ENCODE data around the gene RNF41.
"Not testable (repeated sequence)": the region's sequence is repeated elsewhere in the genome, so short reads cannot be mapped to it uniquely, and the experiment has no call there.

Gene RNF41

DNA sequence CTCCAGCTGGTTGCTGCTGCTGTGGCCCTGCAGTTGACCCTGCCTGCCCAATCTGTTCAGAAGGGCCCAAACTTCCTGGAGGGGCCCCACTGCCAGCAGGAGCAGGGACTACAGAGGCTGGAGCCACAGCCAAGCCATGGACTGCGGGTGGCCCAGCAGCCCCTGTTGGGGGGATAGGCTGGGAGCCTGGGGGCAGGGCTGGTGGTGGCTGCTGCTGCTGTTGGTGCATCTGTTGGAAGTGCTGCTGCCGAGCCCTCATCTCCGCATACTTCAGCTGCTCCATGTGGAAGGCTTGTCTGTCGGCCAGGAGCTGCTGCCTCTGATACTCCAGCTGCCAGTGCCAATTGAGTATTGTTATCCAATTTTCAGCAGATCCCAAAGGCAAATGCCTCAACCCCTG is 56.4 kb downstream of the RNF41 start:
- DNase-seq (ENCODE audit: low spot score) = no peak

DNA sequence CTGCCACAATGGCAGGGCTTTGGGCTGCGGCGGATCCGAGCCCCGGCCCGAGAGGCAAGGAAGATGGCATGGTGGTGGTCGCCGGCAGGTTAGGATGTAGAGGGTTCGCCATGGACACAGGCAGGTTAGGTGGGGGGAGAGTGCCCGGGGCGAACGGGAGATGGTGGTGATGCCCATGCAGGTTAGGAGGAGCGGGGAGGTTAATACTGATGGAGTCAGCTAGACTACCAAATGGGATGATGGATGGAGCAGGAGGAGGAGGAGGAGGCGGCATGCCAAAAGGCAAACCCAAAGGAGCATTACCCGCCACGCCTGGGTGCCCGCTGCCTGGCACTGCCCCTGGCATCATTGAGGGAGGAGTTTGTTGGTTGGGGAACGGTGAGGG is 57.4 kb downstream of the RNF41 start:
- no peak for DNase-seq (ENCODE audit: low spot score)

DNA sequence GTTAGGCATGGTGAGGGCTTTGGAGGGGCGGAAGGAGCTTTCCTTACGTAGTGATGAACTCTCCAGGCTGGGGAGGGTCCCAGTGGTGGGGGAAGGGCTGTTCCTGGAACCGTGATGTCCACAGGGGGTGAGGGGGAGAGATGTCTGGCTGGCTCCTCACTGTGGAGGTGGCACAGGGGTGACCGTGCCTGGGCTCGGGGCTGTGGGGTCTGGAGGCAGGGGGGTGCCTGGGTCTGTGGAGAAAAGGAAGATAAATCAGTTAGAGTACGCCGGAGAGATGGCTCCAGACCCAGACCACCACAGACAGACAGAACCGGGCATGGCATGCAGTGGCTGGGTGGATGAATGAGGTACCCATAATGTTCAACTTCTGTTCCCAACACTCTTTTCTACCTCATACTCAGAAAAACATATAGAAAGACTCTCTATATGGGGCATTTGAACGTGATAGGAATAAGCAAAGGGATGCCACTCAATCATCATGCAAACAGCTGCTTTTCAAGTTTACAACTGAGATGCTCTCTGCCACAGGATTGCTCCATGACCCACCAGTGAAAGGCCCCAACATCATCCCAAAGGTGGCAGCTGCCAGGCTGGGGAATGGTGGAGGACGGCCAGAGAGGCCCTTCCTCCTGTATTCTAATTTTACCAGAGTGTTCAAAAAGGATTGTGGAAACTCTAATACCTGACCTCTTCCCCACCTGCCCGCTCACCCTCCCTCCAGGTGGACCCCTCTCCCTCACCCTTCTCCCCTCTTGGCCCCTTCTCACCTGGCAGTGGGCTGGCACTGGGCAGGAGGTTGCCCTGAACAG is 58.0 kb downstream of the RNF41 start:
- no peak for DNase-seq (ENCODE audit: low spot score)

DNA sequence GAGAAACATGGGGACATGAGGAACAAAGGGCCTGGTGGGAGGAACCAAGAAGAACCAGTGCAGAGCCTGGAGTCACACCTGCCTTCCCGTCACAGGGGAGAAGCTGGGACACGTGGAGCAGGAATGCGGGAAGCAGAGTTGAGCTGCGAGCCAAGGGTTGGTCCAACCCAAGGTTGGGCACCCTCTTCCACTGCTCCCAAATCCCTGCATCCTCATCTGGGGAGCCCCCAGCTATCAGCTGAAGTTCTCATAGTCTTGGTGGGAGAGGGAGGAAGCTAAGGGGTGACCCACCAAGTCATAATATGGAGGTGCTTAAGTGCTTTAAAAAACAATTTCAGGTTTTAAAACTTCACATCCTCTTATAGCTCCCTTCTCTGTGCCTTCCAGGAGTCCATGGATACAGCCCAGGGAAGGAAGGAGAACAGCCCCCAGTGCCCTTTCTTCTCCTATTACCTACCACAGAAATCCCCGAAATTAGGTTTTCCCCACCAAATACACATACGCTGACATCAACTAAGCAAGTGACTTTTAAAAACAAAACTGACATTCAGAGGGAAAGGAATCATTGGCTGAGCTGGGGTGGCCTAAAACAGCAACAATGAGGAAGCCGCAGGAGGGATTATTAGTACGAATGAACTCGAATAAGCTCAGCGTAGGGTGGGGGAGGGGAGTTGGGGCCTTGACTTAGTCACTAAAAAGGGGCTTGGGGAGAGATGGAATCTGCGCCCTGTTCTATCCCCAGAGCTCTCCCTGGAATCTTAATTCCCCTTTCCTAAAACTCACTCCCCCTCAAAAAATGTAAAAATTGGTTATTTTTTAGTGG is 59.0 kb downstream of the RNF41 start:
- no peak for DNase-seq (ENCODE audit: low spot score)

DNA sequence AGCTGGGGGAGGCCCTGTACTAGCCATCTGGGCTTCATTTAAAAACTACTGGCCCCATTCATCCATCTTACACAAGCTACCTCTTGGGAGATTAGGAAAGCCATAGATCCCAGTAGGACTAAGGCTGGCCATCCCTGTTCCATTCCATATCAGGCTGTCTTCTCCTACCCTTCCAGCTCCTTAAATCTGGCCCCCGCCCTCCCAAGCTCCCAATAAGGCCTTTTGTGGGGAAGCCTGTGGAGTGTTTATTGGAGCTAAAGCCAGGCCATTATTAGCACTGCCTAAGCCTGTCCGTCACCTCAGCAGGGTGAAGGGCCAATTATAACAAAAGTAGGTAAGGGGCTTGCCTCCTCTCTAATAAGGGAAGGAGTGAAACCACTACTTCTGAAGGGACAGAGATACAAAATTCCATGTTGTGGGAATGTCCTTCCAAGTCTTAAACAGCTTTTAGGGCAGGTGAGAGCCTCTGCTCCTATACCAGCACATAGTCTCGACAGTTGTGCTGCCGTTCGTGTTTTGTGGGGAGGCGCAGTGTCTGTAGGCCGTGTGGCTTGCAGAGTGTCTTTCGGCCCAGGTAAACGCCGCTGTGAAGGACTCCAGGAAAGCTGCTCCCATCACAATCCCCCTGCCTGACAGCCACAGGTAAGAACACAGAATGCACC is 59.9 kb downstream of the RNF41 start:
- no peak for DNase-seq (ENCODE audit: low spot score)

DNA sequence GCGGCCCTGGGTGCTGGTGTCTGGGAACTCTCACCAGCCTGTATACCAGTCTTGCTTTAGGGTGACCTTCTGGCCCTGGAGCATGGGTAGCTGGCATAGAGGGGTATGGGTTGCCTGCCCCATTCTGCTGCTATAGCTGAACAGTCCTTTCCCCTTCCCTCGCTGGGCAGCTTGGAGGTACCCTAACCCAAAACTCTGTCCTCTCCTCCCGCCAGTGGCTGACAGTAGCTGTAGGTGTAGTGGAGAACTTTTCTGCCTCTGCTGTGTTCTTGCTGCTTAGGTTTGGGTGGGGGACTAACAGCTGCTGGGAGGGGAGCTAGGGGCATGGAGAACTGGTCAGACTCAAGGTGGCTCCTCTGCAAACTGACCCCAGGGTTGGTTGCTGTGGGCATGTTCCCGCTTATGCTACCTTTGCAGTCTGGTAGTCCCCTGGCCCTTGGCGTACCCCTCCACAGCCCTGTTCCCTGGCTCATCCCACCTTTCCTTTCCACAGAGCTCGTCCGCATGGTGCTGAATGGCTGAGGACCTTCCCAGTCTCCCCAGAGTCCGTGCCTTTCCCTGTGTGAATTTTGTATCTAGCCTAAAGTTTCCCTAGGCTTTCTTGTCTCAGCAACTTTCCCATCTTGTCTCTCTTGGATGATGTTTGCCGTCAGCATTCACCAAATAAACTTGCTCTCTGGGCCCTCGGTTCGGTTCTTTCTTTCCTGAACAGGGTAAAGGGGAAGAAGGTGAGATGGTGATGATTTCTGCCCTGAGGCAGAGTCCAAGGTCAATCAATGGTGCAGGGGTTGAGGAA is 60.6 kb downstream of the RNF41 start:
- DNase-seq (ENCODE audit: low spot score) = no peak

DNA sequence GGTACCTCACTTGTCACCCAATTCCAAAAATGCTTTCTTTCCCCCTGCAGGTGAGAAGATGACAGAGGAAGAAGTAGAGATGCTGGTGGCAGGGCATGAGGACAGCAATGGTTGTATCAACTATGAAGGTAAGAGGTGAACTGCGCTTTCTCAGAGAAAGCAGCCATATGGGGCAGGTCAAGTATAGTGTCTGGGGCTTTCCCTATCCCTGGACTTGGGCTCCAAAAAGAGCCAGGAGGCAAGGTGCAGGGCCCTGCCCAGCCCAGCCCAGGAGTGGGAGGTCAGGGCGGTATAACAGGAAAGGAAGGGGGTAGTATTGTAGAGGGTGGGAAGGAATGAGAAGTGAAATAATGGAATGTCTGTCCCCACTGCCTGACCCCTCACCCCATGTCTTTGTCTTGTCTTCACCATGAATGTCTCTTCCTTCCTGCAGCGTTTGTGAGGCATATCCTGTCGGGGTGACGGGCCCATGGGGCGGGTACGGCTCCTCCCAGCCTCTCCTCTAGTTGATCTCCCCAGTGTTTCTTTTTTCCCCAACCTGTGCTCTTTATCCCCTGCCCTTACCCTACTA is 61.4 kb downstream of the RNF41 start:
- peak; percentile 68 for DNase-seq (ENCODE audit: low spot score)

DNA sequence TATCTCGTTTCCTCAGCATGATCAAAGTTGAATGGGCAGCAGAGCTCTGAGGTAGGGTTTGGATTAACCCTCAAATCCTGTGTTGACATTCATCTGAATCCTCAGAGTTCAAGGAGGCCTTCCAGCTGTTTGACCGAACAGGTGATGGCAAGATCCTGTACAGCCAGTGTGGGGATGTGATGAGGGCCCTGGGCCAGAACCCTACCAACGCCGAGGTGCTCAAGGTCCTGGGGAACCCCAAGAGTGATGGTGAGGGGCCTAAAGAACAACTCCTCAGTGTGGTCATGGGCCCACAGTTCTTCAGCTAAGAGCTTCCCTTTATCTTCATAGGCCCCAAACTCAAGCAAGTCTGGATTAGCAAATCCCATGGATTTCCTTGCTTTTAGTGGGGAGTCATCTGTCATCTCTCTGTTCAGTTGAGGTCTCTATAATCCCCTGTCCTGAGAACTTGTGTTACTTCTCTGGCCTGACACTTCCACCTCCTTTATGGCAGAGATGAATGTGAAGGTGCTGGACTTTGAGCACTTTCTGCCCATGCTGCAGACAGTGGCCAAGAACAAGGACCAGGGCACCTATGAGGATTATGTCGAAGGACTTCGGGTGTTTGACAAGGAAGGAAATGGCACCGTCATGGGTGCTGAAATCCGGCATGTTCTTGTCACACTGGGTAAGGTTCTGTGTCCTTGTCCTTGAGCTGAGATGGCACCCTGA is 62.1 kb downstream of the RNF41 start:
- DNase-seq (ENCODE audit: low spot score) = no peak

DNA sequence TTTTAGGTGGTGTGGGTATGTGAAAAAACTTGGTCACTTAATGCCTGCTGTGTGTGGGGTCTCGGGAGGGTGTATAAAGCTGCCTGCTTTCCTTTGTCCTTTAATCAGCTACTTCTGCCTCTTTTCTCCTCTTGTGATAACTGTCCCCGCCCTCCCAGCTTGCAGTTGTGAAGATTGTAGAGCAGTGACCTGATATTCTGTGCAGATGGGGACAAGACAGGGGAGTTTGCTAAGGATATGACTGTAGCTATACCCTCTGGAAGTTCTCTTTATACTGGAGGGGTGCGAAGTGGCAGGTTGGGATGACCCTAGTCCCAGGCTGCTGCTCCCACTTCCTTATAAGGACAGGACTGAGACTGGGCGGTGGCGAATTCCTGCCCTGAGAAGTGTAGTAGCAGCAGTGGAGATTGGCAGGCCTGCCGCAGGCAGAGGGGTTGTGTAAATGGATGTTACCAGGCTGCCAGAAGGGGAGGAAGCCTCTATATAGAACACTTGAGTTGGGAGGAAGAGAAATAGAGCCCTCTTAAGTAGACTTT is 62.7 kb downstream of the RNF41 start:
- DNase-seq (ENCODE audit: low spot score) = no peak

DNA sequence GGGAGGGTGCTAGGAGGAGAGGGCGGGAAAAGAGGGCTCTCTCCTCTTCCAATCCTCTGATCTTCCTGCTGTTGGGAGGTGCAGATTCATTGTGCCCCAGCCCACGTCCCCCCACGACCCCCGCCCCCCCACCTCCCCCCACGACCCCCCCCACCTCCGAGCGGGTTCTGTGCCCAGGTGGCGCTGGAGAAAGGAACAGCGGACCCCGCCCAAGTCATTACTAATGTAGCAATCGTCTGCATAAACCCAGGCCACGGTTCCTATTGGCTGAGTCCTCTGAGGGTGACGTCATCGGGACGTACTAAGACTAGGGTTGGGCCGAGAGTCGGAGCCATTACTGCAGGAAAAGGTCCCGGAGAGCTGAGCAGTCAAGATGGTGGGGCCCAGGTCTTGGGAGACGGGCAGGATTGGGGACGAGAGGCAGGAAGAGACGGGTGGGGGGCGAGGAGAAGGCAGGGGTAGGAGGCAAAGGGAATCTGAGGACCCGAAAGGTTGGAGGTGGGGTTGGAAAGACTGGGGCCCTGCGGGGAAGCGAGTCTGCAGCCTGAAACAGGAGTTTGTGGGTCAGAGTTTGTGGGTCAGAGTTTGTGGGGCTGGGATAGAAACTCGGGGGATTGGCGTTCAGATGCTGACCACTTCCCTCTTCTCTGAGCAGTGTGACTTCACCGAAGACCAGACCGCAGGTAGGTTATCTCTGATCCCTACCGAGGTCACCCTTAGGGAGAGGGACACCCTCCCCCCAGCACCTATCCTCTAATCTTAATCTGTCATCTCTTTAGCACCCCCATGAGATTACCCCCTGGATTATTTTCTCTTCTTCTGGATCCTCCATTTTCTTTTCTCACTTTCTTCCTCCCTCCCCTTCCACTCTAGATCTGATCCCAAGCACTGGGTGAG is 63.4 kb downstream of the RNF41 start, which contains the start of gene MYL6:
Gene MYL6 (plus strand): TSS at position 331 of the 897 bp plus-strand sequence. CDS start 43 bp downstream, at position 374.
- peak; percentile 95 for DNase-seq (ENCODE audit: low spot score)

DNA sequence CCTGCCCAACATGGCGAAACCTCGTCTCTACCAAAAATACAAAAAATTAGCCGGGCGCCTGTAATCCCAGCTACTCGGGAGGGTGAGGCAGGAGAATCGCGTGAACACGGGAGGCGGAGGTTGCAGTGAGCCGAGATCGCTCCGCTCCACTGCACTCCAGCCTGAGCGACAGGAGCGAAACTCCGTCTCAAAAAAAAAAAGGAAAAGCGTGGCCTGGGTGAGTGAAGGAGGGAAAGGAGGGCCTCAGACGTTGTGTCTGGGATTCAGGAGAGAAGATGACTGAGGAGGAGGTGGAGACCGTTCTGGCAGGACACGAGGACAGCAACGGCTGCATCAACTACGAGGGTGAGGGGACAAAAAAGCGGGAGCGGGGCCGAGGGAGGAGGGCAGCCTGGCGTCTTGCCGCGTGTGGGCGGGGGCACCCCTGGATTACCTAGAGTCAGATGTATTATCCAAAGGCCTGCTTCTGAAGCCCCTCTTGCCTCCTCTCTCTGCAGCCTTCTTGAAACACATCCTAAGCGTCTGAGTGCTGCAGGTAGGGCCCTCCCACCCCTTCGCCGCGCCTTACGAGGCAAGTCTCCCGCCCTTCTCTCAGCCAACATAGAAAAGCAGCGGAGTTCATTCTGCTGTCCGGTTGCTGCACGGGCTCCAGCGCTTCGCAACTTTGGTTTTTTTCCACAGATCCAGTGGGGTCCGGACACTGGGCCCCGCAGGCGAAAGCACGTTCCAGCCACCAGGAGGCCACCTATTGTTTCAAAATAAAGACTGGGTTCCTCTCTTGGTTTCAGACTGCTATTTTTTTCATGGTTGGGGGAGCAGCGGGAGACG is 64.3 kb downstream of the RNF41 start:
- DNase-seq (ENCODE audit: low spot score) = peak; percentile 58

DNA sequence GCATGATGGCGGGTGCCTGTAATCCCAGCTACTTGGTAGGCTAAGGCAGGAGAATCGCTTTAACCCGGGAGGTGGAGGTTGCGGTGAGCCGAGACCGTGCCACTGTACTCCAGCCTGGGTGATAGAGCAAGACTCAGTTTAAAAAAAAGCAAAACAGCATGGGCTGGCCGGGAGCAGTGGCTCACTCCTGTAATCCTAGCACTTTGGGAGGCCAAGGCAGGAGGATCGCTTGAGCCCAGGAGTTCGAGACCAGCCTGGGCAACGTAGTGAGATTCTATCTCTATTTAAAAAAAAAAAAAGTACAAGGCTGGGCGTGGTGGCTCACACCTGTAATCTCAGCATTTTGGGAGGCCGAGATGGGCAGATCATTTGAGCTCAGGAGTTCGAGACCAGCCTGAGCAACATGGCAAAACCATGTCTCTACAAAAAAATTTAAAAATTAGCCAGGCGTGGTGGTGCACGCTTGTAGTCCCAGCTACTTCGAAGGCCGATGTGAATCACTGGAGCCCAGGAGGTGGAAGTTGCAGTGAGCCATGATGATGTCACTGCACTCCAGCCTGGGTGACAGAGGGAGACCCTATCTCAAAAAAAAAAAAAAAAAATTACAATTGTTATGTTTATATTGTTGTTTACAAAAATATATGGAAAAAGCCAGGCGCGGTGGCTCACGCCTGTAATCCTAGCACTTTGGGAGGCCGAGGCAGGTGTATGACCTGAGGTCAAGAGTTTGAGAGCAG is 65.1 kb downstream of the RNF41 start:
- DNase-seq (ENCODE audit: low spot score) = not testable (repeated sequence)

DNA sequence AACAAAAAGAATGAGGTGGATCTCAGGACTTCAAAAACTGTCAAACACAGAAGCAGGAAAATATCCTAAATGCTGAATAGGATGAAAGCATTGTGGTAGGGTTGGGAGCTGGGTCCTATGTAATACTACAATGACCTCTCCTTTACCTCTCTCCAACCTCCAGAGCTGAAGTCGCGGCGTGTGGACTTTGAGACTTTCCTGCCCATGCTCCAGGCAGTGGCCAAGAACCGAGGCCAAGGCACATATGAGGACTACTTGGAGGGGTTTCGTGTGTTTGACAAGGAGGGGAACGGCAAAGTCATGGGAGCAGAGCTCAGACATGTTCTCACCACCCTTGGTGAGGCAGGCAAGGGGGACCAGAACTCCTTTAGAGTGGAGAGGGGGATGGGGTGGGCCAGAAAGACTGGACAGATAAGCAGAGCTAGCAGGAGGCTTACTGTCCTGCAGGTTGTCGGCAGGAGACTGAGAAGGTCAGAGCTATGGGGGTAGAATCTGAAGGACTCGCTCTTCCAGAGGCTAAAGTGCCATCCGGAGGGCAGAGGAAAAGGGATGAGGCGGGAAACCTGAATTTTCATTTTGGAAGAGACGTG is 66.4 kb downstream of the RNF41 start:
- no peak for DNase-seq (ENCODE audit: low spot score)

DNA sequence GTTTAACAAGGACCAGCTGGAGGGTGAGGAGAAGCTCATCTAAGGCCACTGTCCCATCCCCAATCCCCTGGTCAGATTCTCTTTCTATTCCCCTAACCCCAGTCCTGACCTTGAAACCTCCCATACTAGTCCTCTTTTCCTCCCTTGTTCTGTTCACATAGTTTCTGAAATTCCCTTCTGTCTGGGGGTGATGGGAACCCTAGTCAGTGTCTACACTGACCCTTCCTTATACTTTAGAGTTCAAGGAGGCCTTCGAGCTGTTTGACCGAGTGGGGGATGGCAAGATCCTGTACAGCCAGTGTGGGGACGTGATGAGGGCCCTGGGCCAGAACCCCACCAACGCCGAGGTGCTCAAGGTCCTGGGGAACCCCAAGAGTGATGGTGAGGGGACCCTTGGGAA is 66.9 kb downstream of the RNF41 start:
- DNase-seq (ENCODE audit: low spot score) = no peak

DNA sequence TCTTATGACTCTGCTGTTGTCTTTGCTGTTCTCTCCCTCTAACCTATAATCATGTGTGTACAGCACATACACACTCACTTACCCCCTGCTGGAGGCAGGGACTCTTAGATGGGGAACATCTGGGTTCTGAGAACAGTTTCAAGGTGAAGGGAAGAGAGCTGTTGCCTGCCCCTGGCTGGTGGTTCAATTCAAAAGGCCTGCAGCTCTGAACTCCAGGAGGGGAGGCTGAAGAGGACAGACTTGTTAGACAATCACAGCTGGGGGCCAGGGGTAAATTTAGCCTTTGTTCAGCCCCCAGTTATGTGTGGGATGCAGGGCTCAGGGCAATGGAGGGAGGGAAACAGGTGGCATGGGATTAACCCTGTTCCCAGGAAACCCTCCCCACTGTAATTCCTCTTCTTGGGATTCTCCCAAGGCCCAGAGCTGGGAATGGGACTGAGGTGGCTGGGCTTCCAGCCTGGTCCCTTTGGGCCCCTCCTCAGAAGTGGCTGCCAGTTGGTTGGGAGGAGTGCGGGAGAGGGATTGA is 67.4 kb downstream of the RNF41 start:
- DNase-seq (ENCODE audit: low spot score) = no peak

DNA sequence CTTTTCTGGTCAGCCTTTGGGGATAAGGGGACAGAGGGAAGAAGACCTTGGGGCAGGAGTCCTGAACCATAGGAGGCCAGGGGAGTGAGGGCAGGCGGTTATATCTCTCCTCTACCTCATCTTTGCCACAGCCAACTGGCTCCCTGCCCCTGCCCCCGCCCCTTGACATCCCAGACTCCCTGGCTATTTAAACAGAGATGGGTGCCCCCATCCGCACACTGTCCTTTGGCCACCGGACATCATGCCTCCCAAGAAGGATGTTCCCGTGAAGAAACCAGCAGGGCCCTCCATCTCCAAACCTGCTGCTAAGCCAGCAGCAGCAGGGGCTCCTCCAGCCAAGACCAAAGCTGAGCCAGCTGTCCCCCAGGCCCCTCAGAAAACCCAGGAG is 68.0 kb downstream of the RNF41 start:
- DNase-seq (ENCODE audit: low spot score) = no peak

All from CD4-positive, alpha-beta T cell treated with Interleukin-15 for 4 hours (primary cell).